PC-3 (cell line): ENCODE data around the gene SLMAP. TPM values are rescaled to one million over a fixed set of nuclear protein-coding genes. Genes with fewer than 3 reads are reported as not detected.

Source experiments
- ATAC-seq: fragments of 200-7000 bp; cut with Tn5 transposase; 2 replicates; pipeline ENCODE4 v1.9.1; 2020; ENCODE audit warnings: mild to moderate bottlenecking, moderate library complexity
- BruUV-seq: library from RNA; stranded (reverse); fragments of 400-500 nt; replicated peaks from 2 replicates; lab custom pipeline; 2021; lab: Mats Ljungman, UMichigan
- CTCF ChIA-PET: fragments of 300-600 bp; sonication (Branson Sonifier 250); formaldehyde crosslinking; loops from one replicate; lab custom pipeline; 2022; ENCODE audit warnings: antibody characterized with exemption; lab: Charles Lee
- POLR2A ChIA-PET: fragments of 300-600 bp; sonication (Branson Sonifier 250); formaldehyde crosslinking; loops from one replicate; lab custom pipeline; 2022; ENCODE audit warnings: antibody characterized with exemption; ENCODE audit not compliant: unreplicated experiment; lab: Charles Lee
- DNase-seq: peaks from one replicate; pipeline ENCODE4 v3.0.0-alpha.2; 2015
- H2AFZ ChIP-seq: fragments of 300-600 bp; sonication (generic); 2 replicates; pipeline ENCODE4 v1.6.0; 2016; ENCODE audit warnings: antibody characterized with exemption, low read length
- H3F3A ChIP-seq: fragments of 300-600 bp; sonication (generic); one replicate; pipeline ENCODE4 v1.6.0; 2017; ENCODE audit warnings: antibody characterized with exemption, low read length, control low read depth, mild to moderate bottlenecking; ENCODE audit not compliant: unreplicated experiment
- H3K27ac ChIP-seq: fragments of 300-600 bp; sonication (generic); 2 replicates; pipeline ENCODE4 v1.5.1; 2016; ENCODE audit warnings: mild to moderate bottlenecking, low read length
- H3K27me3 ChIP-seq: fragments of 300-600 bp; sonication (generic); 2 replicates; pipeline ENCODE4 v1.6.1; 2016; ENCODE audit warnings: low read length, mixed read lengths
- H3K36me3 ChIP-seq: fragments of 300-600 bp; sonication (generic); 2 replicates; pipeline ENCODE4 v1.6.1; 2016; ENCODE audit warnings: low read depth, mixed run types, low read length, mixed read lengths
- H3K4me1 ChIP-seq: fragments of 300-600 bp; sonication (generic); 2 replicates; pipeline ENCODE4 v1.5.1; 2016; ENCODE audit warnings: low read length; ENCODE audit not compliant: insufficient read depth
- H3K4me2 ChIP-seq: fragments of 300-600 bp; sonication (generic); 2 replicates; pipeline ENCODE4 v1.6.0; 2016; ENCODE audit warnings: low read length
- H3K4me3 ChIP-seq: fragments of 300-600 bp; sonication (generic); 2 replicates; pipeline ENCODE4 v1.5.1; 2016; ENCODE audit warnings: mild to moderate bottlenecking, low read length, mixed read lengths
- H3K79me2 ChIP-seq: fragments of 300-600 bp; sonication (generic); 2 replicates; pipeline ENCODE4 v1.6.1; 2017; ENCODE audit warnings: low read length, mixed read lengths
- H3K9ac ChIP-seq: fragments of 300-600 bp; sonication (generic); 2 replicates; pipeline ENCODE4 v1.6.0; 2016; ENCODE audit warnings: mild to moderate bottlenecking, low read length
- H3K9me2 ChIP-seq: fragments of 300-600 bp; sonication (generic); replicated peaks from 2 replicates; pipeline ENCODE4 v1.6.1; 2016; ENCODE audit warnings: mixed run types, low read length, mixed read lengths
- H3K9me3 ChIP-seq: fragments of 300-600 bp; sonication (generic); 2 replicates; pipeline ENCODE4 v1.6.1; 2016; ENCODE audit warnings: low read length, mixed read lengths
- H4K20me1 ChIP-seq: fragments of 300-600 bp; sonication (generic); 2 replicates; pipeline ENCODE4 v1.6.1; 2016; ENCODE audit warnings: low read length, mixed read lengths
- CTCF ChIP-seq: fragments of 300-600 bp; sonication (generic); conservative IDR thresholded peaks from 2 replicates; pipeline ENCODE4 v1.5.1; 2017; ENCODE audit warnings: antibody characterized with exemption, low read depth, mild to moderate bottlenecking, low read length
- EZH2 ChIP-seq: fragments of 300-600 bp; sonication (generic); IDR thresholded peaks from one replicate; pipeline ENCODE4 v1.6.1; 2017; ENCODE audit warnings: antibody characterized with exemption, mild to moderate bottlenecking, low read length; ENCODE audit not compliant: unreplicated experiment
- EZH2phosphoT487 ChIP-seq: fragments of 300-600 bp; sonication (generic); IDR thresholded peaks from 2 replicates; pipeline ENCODE4 v1.6.1; 2018; ENCODE audit warnings: mild to moderate bottlenecking, antibody characterized with exemption, low read length, borderline replicate concordance
- intact Hi-C: fragments of 100-400 bp; cut with micrococcal nuclease; formaldehyde crosslinking; loops from 2 replicates; pipeline ENCODE4 v1.9.0; 2023
- total RNA-seq: library from RNA; depleted of rRNA; stranded (reverse); fragments of >200 nt; gene quantifications from 2 replicates; pipeline ENCODE4 v1.2.3, GENCODE V29; 2014

Gene SLMAP
- total RNA-seq, 1 experiment from 2014 or later = 60.0 TPM

GRCh38 chr3:57783186-57784088, 27.3 kb downstream of the SLMAP start:
- H3K36me3 ChIP-seq = no peaks in the 10 kb centered on the region
- H3K4me2 ChIP-seq = no peak overlapping the region
- BruUV-seq = no TSS peak
- H3K9me2 ChIP-seq = no peaks in the 10 kb centered on the region
- ChIA-PET CTCF (interaction anchor here (0.5 kb wide), 1 partner anchor 21 kb away, joined by 4 read pairs; no protein-coding TSS in a partner anchor), POLR2A (no interaction called here)
- H3F3A ChIP-seq = no peaks in the 10 kb centered on the region
- H4K20me1 ChIP-seq = peaks cover 38% of the 10 kb centered on the region
- DNase-seq (no peak), ATAC-seq (peak; percentile 80)
- no peak overlapping the region for H3K27ac ChIP-seq
- no peaks in the 10 kb centered on the region for H3K27me3 ChIP-seq
- peaks cover 93% of the 10 kb centered on the region for H3K79me2 ChIP-seq
- intact Hi-C loops = no loop called here
- peaks cover 19% of the 10 kb centered on the region for H3K4me1 ChIP-seq
- no peak overlapping the region for H3K9ac ChIP-seq
- TF ChIP-seq EZH2phosphoT487 = no peak
- no peak for TF ChIP-seq CTCF
- TF ChIP-seq EZH2 = no peak
- H3K9me3 ChIP-seq = no peaks in the 10 kb centered on the region
- no peak overlapping the region for H3K4me3 ChIP-seq
- no peak overlapping the region for H2AFZ ChIP-seq

- no peak for DNase-seq
- BruUV-seq = no TSS peak
- no peak for TF ChIP-seq EZH2phosphoT487
- no peak for TF ChIP-seq EZH2
- TF ChIP-seq CTCF = no peak
- no peaks in the 10 kb centered on the region for H3F3A ChIP-seq
- H3K4me3 ChIP-seq = no peak overlapping the region
- no peak overlapping the region for H3K27ac ChIP-seq
- H3K4me2 ChIP-seq = no peak overlapping the region
- H3K9me2 ChIP-seq = no peaks in the 10 kb centered on the region
- H2AFZ ChIP-seq = no peak overlapping the region
- H3K4me1 ChIP-seq = peaks cover 26% of the 10 kb centered on the region
- ATAC-seq = no peak
- ChIA-PET CTCF (no interaction called here), POLR2A (no interaction called here)
- peaks cover 40% of the 10 kb centered on the region for H4K20me1 ChIP-seq
- no peak overlapping the region for H3K9ac ChIP-seq
- no peaks in the 10 kb centered on the region for H3K27me3 ChIP-seq
- H3K9me3 ChIP-seq = no peaks in the 10 kb centered on the region
- intact Hi-C loops = no loop called here
- no peaks in the 10 kb centered on the region for H3K36me3 ChIP-seq
- peaks cover 93% of the 10 kb centered on the region for H3K79me2 ChIP-seq
Measured at GRCh38 chr3:57784089-57784735, 28.1 kb downstream of the SLMAP start.
